Regular cardiac myocyte (primary cell): ENCODE data around the gene NPW. TPM values are rescaled to one million over a fixed set of nuclear protein-coding genes. Genes with fewer than 3 reads are reported as not detected.

Experiments
- total RNA-seq: library from RNA; depleted of rRNA; stranded (reverse); fragments of >200 nt; gene quantifications from 2 replicates; pipeline ENCODE4 v1.2.3, GENCODE V29; 2014

NPW gene
- total RNA-seq: 0.28 and 0.58 TPM in 2 replicates

DNA sequence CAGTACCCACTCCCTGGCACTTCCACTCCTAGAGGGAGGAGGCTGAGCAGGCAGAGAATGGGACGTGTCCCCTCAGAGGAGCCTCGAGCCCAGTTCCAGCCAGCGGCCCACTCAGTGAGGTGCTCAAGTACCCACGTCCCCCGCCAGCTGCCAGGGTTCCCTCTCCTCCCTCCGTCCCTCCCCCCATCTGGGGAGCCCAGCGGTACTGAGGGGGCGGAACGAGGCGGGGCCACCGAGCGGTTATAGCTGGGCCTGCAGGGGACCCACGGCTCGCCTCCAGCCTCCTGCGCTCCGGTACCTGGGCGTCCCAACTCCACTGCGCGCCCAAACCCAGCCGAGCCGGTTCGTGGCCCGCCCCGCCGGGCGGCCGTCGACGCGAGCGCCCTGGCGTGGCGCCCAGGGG is at the start of gene NPW:
Gene NPW (plus strand): TSS at position 268 of the 403 bp plus-strand sequence.

DNA sequence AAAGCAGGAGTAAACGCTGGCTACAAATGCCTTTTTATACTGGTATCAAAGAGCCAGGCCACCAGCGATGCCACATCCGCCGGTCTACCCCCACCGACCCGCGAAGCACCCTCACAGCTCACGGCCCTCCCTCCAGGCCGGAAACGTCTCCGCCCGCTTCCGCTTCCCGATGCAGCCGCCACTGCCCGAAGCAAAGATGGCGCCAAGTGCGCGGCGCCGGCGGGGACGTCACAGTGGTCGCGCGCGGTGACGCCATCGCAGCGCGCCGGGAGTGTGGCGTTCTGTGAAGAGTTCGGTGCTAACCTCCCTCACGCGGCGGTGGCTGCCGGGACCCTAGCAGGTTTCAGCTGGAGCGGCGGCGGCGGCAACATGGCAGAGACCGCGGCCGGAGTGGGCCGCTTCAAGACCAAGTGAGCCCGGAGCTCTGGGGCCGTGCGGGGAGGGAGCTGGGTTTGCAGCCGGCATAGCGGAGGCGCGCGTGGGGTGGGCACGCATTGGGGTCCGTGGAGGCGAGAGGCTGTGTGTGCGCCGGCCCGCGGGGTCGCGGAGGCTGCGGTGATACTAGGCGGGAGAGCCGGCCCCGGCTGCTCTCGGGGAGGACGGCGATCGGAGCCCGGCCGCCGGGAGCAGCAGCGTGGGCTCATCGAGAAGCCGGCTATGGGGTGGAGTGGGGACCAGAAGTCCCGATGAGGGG is 47.6 kb upstream of the NPW start, which contains the start of gene TBL3:
Gene TBL3 (plus strand): TSS at position 258 of the 694 bp plus-strand sequence. CDS start 112 bp downstream, at position 370.

DNA sequence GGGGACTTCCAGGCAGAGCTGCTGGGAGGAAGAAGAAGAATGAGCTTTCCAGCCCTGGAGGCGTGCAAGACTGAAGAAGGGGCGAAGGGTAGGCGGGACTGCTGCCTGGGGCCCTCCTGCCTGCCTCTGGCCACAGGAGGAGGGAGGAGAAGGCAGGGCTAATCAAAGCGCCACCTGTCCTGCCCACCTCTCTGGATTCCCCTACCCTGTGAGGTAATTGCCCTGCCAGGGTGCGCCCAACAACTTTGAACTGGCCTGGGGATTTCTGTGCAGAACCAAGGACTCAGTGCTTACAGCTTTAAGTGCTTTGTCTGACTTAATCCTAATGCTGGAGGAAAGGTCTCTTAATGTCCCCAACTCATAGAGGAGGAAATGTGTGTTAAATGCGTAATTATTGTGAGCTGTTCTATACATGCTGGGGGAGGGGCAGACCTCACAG is 38.2 kb upstream of the NPW start, which contains the start of gene NOXO1:
Gene NOXO1 (minus strand): TSS at position 72 of the 439 bp plus-strand sequence. CDS start 290 bp downstream, outside the sequence.

DNA sequence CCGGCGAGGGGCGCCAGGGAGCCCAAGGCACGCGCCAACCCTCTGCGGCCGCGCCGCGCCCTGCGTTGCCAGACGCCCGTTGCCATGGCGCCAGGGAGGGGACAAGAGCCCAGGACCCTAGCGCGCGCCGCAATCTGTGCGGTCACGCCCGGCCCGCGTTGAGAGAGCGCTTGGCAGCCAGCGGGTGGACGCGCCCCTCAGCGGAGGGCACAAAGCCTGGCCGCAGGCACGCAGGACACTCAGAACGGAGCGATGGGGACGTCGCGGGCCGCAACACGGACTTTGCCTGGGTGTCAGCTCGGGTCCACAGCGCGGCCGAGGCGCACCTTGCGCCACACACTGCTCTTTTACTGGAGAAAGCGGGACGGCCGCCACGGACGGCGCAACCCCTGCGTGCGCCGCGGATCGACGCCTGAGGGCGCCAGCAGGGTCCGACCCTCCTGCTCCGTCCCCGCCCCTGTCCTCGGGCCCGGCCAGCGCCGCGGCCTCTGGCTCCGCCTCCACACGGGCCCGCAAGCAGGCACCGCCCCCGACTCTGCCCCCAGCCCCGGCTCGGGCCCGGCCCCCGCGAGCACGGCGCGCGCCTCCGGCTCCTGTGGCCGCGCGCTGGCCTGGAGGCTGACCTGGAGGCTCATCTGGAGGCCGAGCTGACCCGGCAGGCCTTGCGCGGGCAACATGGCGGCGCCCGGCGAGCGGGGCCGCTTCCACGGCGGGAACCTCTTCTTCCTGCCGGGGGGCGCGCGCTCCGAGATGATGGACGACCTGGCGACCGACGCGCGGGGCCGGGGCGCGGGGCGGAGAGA is 35.8 kb upstream of the NPW start, which contains the start of gene GFER:
Gene GFER (plus strand): TSS at position 650 of the 803 bp plus-strand sequence. CDS start 26 bp downstream, at position 676.

DNA sequence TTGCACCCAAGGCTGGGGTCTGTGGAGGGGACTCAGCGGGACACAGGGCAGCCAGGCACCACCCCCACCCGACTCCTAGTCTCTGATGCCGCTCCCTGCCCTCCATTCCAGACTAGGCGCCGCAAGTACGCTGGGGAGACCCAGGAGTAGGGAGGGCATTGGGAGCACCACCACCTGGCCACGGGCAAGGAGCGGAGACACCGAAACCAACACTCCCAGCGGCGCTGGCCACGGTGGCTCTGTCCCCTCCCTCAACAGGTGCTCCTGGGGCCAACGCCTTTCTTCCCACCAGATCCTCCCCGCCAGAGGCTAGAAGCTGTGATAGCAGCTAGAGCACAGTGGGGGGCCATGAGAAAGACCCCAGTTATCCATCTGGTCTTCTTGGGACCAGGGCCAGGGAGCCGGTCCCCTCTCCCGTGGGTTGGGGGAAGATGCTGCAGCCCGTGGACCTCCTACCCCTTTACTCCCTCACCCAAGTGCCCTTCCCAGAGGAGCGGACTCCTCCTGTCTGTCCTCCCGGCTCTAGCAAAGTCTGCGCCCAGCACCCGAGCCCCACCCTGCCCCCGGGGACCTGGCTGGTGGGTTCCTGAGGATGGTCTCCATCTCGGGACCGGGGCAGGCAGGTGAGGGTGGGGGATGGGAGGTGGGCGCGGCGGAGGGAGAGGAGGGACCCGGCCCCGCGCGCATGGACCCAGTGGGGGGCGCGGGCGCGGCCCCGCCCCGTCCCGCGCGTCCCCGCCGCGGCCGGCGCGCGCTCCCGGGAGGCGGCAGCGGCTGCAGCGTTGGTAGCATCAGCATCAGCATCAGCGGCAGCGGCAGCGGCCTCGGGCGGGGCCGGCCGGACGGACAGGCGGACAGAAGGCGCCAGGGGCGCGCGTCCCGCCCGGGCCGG is 30.1 kb upstream of the NPW start, which contains the start of gene SYNGR3:
Gene SYNGR3 (plus strand): TSS at position 762 of the 892 bp plus-strand sequence. CDS start 133 bp downstream, outside the sequence.

DNA sequence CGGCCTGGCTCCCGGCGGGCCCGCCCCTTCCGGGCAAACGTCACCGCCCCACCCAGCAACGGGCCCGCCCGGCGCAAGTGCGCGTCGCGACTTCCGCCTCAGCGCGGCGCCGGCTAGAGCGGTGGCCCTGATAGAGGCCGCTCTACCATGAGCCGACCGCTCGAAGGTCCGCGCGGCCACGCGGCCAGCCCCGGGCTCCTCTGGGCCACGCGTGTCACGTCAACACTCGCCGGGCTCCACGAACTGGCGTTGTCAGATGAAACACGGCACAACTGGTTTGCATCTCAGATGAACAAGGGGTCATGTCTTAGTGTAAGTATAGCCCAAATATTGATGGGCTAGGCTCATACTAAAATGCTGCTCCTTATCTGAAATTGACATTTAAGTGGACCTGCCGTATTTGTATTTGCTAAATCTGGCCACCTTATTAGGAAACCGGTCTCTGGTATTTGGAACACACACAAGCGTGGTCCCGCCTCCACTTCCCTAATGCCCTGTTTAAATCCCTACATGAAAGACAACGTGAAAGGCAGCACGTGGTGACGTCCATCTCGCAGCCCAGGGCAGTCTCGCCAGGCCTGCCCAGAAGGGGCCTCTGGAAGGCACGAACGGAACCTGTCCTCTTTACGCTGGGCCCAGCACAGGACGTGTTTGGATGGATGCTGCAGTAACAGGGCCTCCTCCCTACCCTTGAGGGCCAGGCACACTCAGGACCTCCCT is 9.6 kb upstream of the NPW start, which contains the start of gene ZNF598:
Gene ZNF598 (minus strand): TSS at position 31 of the 720 bp plus-strand sequence.

DNA sequence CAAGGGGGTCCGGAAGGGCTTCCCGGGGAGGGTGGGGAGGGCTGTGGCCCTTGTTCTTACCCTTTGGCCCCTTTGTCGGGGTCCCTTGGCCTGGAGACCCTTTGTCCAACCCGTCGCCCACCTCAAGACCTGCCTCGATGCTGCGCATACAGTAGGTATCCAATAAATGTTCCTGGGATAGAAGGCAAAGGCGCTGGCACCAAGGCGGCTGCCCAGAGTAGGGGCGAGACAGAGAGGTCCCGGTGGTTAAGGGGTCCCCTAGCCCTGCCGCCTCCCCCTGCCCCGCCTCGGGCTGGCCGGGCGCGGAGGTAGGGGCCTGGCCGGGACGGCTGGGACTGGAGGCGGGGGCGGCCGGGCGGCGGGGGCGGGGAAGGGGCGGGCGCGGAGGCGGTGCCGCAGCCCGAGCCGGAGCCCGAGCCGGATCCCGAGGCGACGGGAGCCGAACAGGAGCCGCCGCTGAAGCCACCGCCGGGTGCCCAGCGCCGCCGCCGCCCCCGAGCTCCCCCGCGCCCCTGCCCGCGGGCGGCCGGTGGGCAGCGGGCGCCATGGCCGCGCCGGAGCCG is 7.0 kb downstream of the NPW start, which contains the start of gene NHERF2:
Gene NHERF2 (plus strand): TSS at position 442 of the 563 bp plus-strand sequence. CDS start 104 bp downstream, at position 546.

DNA sequence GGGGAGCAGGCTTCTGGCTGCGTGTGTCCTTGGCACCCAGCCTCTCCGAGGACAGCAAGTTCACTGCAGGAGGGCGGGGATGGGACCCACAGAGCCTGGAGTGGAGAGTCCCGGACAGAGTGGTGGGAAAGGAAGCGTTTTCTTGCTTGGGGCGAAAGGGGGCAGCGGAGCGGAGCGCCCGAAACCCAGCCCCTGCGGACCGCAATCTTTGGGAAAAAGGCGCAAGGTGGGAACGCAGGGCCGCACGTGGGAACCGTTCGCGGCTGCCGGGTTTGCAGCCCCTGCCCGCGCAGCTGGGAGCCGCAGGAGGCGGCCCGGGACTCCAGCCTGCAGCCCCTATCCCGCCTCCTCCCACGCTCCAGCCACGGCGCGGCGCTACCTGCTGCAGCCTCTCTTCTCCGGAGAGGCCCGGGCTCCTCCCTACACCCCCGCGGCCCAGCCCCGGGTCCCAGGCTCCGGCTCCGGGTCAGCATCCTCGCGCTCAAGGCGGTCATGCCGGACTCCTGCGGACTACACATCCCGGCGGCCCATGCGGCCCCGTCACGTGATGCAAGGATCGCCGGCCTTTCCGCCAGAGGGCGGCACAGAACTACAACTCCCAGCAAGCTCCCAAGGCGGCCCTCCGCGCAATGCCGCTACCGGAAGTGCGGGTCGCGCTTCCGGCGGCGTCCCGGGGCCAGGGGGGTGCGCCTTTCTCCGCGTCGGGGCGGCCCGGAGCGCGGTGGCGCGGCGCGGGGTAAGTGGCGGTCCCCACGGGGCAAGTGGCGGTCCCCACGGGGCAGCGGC is 27.9 kb downstream of the NPW start, which contains the start of the genes NTHL1 and TSC2:
Gene NTHL1 (minus strand): TSS at position 505 of the 786 bp plus-strand sequence. CDS start 11 bp downstream, at position 494.
Gene TSC2 (plus strand): TSS at position 656 of the 786 bp plus-strand sequence. CDS start 631 bp downstream, outside the sequence.

Other genes starting within 250 kb of the NPW start
- gene NME3, start 248.2 kb upstream of the NPW start, total RNA-seq: 71.9 and 85.4 TPM in 2 replicates
- gene EME2, start 247.0 kb upstream of the NPW start, total RNA-seq: 7.7 and 9.6 TPM in 2 replicates
- 45.1 and 90.1 TPM in 2 replicates for gene MRPS34, start 246.7 kb upstream of the NPW start, total RNA-seq
- 21.5 and 37.5 TPM in 2 replicates for gene SPSB3, start 237.2 kb upstream of the NPW start, total RNA-seq
- 52.7 and 84.4 TPM in 2 replicates for gene NUBP2, start 236.8 kb upstream of the NPW start, total RNA-seq
- not detected in 2 replicates for gene IGFALS, start 226.1 kb upstream of the NPW start, total RNA-seq
- 70.5 and 79.0 TPM in 2 replicates for gene HAGH, start 193.0 kb upstream of the NPW start, total RNA-seq
- 62.6 and 71.5 TPM in 2 replicates for gene FAHD1, start 192.6 kb upstream of the NPW start, total RNA-seq
- gene MEIOB, start 147.6 kb upstream of the NPW start, total RNA-seq: 0.28 TPM in 1 of 2 replicates, not detected in the other
- gene HS3ST6, start 101.4 kb upstream of the NPW start, total RNA-seq: not detected in 2 replicates
- gene MSRB1, start 76.6 kb upstream of the NPW start, total RNA-seq: 3.1 and 11.5 TPM in 2 replicates
- gene RPL3L, start 65.1 kb upstream of the NPW start, total RNA-seq: under 0.01 TPM in 1 of 2 replicates, not detected in the other
- 84.0 and 160 TPM in 2 replicates for gene NDUFB10, start 60.2 kb upstream of the NPW start, total RNA-seq
- 1,090 and 2,696 TPM in 2 replicates for gene RPS2, start 55.0 kb upstream of the NPW start, total RNA-seq
- not detected in 2 replicates for gene RNF151, start 52.9 kb upstream of the NPW start, total RNA-seq
- 27.1 and 56.0 TPM in 2 replicates for gene TBL3, start 47.7 kb upstream of the NPW start, total RNA-seq
- gene NOXO1, start 38.3 kb upstream of the NPW start, total RNA-seq: under 0.01 TPM in 1 of 2 replicates, not detected in the other
- 9.0 and 10.2 TPM in 2 replicates for gene GFER, start 35.6 kb upstream of the NPW start, total RNA-seq
- gene SYNGR3, start 29.8 kb upstream of the NPW start, total RNA-seq: 2.3 and 2.8 TPM in 2 replicates
- gene ZNF598, start 10.0 kb upstream of the NPW start, total RNA-seq: 8.5 and 21.1 TPM in 2 replicates
- 20.6 and 41.8 TPM in 2 replicates for gene NHERF2, start 7.1 kb downstream of the NPW start, total RNA-seq
- 20.6 and 28.9 TPM in 2 replicates for gene NTHL1, start 28.0 kb downstream of the NPW start, total RNA-seq
- 35.9 and 45.7 TPM in 2 replicates for gene TSC2, start 28.2 kb downstream of the NPW start, total RNA-seq
- 96.4 and 129 TPM in 2 replicates for gene PKD1, start 116.1 kb downstream of the NPW start, total RNA-seq
- 0.56 and 0.58 TPM in 2 replicates for gene RAB26, start 128.8 kb downstream of the NPW start, total RNA-seq
- gene TRAF7, start 136.0 kb downstream of the NPW start, total RNA-seq: 33.8 and 44.3 TPM in 2 replicates
- gene CASKIN1, start 176.8 kb downstream of the NPW start, total RNA-seq: 0.19 and 0.56 TPM in 2 replicates
- 20.3 and 34.1 TPM in 2 replicates for gene MLST8, start 185.7 kb downstream of the NPW start, total RNA-seq
- 0.77 and 1.7 TPM in 2 replicates for gene BRICD5, start 191.1 kb downstream of the NPW start, total RNA-seq
- 10.1 and 22.8 TPM in 2 replicates for gene PGP, start 195.1 kb downstream of the NPW start, total RNA-seq
- gene E4F1, start 203.8 kb downstream of the NPW start, total RNA-seq: 28.6 and 35.0 TPM in 2 replicates
- gene DNASE1L2, start 216.7 kb downstream of the NPW start, total RNA-seq: 0.56 and 0.58 TPM in 2 replicates
- 21.4 and 30.5 TPM in 2 replicates for gene ECI1, start 231.8 kb downstream of the NPW start, total RNA-seq
- gene RNPS1, start 248.3 kb downstream of the NPW start, total RNA-seq: 39.2 and 117 TPM in 2 replicates